DMS79 (cell line): ENCODE results near the gene LETM1.

Source experiments
- DNase-seq: peaks from one replicate; lab custom pipeline; 2025; lab: John Stamatoyannopoulos, UW

LETM1 gene

GRCh38 chr4:1807332-1807777, 48.6 kb downstream of the LETM1 start:
- no peak for DNase-seq

DNA sequence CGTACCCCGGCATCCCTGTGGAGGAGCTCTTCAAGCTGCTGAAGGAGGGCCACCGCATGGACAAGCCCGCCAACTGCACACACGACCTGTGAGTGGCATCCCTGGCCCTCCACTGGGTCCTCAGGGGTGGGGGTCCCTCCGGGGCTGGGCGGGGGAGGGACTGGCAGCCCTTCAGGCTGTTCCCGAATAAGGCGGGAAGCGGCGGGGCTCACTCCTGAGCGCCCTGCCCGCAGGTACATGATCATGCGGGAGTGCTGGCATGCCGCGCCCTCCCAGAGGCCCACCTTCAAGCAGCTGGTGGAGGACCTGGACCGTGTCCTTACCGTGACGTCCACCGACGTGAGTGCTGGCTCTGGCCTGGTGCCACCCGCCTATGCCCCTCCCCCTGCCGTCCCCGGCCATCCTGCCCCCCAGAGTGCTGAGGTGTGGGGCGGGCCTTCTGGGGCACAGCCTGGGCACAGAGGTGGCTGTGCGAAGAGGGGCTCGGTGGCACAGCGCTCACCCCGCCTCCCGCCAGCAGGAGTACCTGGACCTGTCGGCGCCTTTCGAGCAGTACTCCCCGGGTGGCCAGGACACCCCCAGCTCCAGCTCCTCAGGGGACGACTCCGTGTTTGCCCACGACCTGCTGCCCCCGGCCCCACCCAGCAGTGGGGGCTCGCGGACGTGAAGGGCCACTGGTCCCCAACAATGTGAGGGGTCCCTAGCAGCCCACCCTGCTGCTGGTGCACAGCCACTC, 49.2 kb downstream of the LETM1 start:
- DNase-seq = no peak

GRCh38 chr4:1806223-1806564, 49.8 kb downstream of the LETM1 start:
- no peak for DNase-seq

- no peak for DNase-seq
These were observed 50.3 kb downstream of the LETM1 start for GRCh38 chr4:1805493-1806222.

DNA sequence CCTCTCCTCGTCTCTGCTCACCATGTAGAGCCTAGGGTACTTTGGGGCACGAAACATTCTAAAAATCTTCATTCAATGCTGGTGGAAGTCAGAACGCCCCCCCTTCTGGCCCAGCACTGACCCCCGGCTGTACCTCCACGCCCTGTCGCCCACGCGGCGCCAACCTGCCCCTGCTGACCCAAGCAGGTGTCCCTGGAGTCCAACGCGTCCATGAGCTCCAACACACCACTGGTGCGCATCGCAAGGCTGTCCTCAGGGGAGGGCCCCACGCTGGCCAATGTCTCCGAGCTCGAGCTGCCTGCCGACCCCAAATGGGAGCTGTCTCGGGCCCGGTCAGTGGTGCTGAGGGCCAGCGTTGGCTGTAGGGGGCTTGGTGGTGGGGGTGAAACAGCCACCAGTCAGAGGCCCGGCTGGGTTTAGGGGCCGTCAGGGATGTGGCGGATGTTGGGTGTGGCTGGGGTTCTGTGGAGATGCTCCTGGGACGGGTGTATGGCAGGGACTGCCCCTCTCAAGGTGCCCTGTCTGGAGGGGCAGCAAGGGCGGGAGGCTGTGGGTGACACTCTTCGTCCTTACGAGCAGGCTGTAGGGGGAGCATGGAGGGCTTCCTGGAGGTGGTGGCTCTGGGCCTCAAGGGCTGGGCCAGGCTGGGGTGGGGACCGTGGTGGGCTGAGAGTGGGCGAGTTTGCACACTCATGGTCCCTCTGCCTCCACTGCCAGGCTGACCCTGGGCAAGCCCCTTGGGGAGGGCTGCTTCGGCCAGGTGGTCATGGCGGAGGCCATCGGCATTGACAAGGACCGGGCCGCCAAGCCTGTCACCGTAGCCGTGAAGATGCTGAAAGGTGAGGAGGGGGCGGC, 51.1 kb downstream of the LETM1 start:
- no peak for DNase-seq

DNA sequence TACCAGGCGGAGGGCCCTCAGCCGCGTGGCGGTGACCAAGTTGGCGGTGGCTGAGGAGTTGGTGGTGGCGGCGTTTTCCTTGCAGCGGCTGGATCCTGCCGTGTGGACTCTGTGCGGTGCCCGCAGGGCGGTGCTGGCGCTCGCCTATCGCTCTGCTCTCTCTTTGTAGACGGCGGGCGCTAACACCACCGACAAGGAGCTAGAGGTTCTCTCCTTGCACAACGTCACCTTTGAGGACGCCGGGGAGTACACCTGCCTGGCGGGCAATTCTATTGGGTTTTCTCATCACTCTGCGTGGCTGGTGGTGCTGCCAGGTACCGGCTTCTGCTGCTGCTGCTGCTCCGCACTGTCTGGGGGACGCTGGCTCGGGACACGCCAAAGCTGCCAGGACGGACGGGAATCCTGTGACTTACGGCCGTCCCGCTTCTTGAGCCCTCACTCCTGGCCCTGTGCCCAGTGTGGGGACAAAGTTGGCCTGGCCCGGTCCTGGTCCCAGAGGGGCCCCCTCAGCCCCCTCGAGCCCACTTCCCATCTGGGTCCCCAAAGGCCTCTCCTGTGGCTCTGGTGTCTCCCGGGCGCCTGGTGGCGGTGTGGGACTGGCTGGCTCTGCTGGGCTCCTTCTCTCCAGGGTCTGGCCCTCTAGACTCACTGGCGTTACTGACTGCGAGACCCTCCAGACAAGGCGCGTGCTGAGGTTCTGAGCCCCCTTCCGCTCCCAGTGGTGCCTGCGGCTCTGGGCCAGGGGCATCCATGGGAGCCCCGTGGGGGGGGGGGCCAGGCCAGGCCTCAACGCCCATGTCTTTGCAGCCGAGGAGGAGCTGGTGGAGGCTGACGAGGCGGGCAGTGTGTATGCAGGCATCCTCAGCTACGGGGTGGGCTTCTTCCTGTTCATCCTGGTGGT, 52.2 kb downstream of the LETM1 start:
- DNase-seq = no peak

GRCh38 chr4:1802720-1803522, 53.0 kb downstream of the LETM1 start:
- DNase-seq = no peak

DNA sequence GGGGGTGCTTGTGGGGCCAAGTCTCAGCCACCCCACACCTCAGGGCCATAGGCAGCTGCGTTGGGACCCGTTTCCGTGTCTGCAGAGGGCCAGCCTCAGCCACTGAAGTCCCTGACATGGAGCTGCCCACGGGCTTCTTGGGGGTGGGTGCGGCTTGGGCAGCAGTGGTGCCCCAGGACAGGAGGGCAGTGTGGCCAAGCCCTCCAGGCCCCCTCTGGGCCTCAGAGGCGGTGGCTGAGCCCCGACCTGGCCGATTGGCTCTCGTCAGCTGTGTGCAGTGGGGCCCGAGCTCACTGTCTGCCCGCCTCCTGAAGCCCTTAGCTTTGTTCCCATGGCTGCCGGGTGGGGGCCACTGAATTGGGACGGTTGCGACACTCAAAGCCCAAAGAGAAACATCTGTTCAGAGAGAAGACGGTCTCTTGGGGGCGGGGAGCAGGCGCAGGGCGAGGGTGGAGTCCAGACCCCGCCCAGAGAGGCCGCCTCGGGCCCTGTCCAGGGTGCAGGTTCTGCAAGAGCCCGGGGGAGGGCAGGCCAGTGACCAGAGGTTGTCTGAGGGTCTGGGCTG, 53.7 kb downstream of the LETM1 start:
- no peak for DNase-seq

DNA sequence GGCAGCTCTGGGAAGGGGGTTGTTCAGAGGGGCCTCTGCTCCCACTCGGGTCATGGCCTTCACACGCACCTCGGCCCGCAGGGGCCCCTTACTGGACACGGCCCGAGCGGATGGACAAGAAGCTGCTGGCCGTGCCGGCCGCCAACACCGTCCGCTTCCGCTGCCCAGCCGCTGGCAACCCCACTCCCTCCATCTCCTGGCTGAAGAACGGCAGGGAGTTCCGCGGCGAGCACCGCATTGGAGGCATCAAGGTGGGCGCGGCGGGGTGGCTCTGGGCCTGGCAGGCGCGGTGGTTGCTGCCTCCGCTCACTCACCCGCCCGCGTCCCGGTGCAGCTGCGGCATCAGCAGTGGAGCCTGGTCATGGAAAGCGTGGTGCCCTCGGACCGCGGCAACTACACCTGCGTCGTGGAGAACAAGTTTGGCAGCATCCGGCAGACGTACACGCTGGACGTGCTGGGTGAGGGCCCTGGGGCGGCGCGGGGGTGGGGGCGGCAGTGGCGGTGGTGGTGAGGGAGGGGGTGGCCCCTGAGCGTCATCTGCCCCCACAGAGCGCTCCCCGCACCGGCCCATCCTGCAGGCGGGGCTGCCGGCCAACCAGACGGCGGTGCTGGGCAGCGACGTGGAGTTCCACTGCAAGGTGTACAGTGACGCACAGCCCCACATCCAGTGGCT, 54.5 kb downstream of the LETM1 start:
- no peak for DNase-seq

DNA sequence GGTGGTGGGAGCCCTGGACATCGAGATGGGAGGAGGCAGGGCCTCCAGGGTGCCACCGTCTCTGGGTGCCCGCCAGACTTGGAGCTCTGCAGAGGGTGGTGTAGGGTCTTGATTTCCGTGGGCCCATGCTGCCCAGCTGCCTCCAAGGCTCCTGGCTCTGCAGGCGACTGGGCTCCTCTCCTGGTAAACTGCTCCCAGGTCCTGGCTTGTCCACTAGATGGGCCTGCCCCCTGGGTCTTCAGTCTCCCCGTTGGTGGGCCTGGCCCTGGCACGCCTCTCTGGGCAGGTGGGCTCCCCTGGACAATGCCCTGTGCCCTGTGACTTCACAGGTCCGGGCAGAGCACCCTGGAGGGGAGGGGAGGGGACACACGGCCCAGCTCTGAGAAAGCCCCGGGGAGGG, 55.2 kb downstream of the LETM1 start:
- DNase-seq = no peak

- DNase-seq = no peak
These were observed 56.3 kb downstream of the LETM1 start for GRCh38 chr4:1799387-1800375.

- no peak for DNase-seq
These were observed 57.2 kb downstream of the LETM1 start for GRCh38 chr4:1798580-1799386.

- no peak for DNase-seq
These were observed 57.9 kb downstream of the LETM1 start for GRCh38 chr4:1797861-1798579.

- no peak for DNase-seq
These were observed 58.6 kb downstream of the LETM1 start for GRCh38 chr4:1797298-1797860.

DNA sequence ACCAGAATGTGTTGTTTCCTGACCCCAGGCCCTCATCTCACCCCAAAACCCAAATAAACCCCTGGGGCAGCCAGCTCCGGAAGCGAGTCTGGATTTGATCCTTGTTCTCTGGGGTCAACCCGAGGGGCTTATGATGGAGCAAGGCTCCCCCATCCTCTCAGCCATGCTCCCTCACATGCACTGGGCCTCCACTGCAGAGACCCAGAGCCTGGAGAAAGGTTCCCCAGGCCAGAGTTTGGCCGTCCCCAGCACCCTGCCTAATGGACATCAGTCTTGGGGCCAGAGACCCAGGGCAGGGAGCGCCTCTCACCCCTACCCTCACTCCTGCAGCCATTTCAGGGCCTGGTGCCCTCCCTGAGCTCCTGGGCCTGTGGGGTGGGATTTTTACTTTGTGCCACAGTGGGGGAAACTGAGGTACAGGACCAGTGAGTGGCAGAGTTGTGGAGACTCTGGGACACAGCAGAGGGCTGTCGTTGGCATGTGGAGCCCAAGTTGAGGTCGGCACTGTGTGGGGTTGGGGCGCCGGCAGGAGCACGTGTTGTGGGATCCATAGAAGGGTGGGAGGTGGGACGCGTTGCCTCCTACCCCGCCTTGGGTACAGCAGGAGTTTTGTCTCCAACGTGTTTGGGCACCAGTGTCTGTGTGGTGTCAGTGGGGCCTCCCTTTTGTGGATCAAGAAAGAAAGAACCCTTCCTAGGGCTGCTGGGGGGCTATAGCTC, 59.3 kb downstream of the LETM1 start:
- DNase-seq = no peak
